VCaP (cell line): ENCODE results near the gene CBX7.

Experiments
- H3K27ac ChIP-seq: fragments of 450-650 bp; 2 replicates; pipeline ENCODE4 v1.5.1; 2017
- TF ChIP-seq, protein P1 (sequence below): fragments of 450-650 bp; conservative IDR thresholded peaks from 2 replicates; pipeline ENCODE4 v1.5.1; 2017; ENCODE audit warnings: mild to moderate bottlenecking, moderate library complexity

The CBX7 gene

GRCh38 chr22:39152511-39153219 is at the start of gene CBX7:
TSS of gene CBX7 (minus strand) at chr22:39152680. CDS start at chr22:39152444, 236 bp downstream.
- H3K27ac ChIP-seq, result peak within 1 kb of the TSS; percentile 62; the same call in 1 of the 2 replicates
- TF ChIP-seq, protein P1, sequence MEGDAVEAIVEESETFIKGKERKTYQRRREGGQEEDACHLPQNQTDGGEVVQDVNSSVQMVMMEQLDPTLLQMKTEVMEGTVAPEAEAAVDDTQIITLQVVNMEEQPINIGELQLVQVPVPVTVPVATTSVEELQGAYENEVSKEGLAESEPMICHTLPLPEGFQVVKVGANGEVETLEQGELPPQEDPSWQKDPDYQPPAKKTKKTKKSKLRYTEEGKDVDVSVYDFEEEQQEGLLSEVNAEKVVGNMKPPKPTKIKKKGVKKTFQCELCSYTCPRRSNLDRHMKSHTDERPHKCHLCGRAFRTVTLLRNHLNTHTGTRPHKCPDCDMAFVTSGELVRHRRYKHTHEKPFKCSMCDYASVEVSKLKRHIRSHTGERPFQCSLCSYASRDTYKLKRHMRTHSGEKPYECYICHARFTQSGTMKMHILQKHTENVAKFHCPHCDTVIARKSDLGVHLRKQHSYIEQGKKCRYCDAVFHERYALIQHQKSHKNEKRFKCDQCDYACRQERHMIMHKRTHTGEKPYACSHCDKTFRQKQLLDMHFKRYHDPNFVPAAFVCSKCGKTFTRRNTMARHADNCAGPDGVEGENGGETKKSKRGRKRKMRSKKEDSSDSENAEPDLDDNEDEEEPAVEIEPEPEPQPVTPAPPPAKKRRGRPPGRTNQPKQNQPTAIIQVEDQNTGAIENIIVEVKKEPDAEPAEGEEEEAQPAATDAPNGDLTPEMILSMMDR, result no peak

- TF ChIP-seq, protein P1, result no peak
- no peak overlapping the region for H3K27ac ChIP-seq
These were observed 45.1 kb upstream of the CBX7 start for GRCh38 chr22:39197578-39197977.

- TF ChIP-seq, protein P1, result no peak
- no peak overlapping the region for H3K27ac ChIP-seq
These were observed 41.6 kb upstream of the CBX7 start for GRCh38 chr22:39194098-39194497.

DNA sequence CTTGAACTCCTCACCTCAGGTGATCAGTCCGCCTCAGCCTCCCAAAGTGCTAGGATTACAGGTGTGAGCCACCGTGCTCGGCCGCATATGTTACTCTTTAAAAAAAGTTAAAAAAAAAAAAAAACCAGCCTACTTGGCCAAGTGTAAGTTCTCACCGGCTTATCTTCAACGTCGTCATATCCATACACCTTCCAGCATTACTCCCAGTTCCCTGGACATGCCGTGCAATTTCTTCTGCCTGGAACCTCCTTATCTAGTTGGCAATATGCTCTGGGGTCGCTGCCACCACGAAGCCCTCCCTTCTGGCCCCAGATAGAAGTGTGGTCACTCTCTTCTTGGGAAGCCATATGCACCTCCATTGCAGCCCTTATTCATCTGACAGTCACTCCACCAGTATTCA is 36.3 kb upstream of the CBX7 start:
- TF ChIP-seq, protein P1, result no peak
- H3K27ac ChIP-seq, result no peak overlapping the region

- H3K27ac ChIP-seq, result no peak overlapping the region
- TF ChIP-seq, protein P1, result no peak
These were observed 33.1 kb upstream of the CBX7 start for GRCh38 chr22:39185601-39186012.

DNA sequence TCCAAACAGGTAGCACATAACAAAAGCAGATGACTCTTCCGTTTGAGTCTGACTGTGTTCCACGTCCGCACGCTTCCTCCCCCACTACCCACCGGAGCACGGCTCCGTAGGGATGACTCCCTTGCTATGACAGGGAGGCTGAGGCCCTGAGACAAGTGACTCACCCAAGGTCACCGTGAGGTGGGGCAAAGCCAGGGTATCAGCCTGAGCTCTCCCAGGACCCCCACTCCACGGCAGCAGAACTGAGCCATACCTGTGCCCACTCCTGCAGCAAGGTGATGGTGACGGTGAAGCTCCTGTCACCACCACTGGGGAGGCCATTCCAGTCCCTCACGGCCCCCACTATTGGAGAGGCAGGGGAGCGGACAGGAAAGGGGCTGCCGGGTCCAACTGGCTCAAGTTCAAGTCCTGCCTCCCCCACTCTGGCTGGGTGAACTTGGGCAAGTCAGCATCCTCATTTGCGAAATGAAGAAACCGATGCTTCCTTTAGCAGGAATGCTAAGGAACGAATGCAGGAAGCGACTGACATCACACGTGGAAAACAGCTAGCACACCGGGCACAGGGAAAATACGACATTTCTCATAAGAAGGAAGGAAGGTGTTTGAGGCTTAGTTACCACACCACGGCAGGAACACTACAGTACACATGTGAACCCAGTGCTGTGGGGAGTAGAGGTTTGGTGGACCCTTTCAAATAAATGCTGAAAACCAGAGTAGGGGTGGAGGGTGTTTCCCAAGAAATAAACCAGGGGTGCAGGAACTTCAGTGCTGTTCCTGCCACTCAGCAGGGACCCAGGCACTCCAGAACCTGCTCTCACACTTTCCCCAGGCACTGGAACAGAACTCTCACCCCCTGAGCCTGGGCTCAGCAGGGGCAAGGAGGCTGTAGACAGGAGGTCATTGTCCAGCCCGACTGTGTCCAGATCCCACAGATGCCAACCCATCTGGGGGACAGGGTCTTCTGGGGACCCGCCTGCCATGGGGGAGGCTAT is 32.4 kb upstream of the CBX7 start:
- TF ChIP-seq, protein P1, result no peak

DNA sequence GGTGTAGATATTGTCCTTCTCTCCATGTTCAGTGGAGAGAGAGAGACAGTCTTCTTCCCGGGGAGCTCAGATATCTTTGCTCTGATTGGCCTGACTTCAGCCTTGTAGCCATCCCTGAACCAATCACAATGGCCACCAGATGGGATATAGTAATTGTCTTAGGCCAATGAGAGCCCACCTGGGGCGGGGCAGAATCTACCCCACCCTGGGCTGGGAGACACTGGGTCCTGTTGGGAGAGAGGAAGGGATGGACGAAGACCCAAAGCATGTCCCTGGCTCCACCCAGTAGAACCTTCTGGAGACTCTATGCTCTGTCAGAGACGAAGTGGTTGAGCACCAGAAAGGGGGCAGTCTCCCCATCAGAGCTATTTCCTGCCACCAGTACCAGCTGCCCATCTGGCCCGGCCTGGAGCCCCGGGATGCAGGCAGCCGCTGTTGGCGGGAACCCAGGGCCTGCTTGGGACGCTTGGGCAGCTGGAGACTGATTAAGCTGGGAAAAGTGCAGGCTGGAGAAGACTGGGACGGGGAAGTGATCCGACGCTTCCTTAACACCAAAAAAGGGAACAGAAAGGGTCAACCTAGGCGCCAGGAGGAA is 31.6 kb upstream of the CBX7 start:
- TF ChIP-seq, protein P1, result no peak
- no peak overlapping the region for H3K27ac ChIP-seq

More for the DNA sequence above, 32.4 kb upstream of the CBX7 start:
- H3K27ac ChIP-seq, result no peak overlapping the region
